HG03342 (cell line): ENCODE data around the gene NR5A2.

Experiments
- ATAC-seq: cut with Tn5 transposase; IDR thresholded peaks from one replicate; pipeline ENCODE4 v1.9.1; 2021; ENCODE audit warnings: mild to moderate bottlenecking, moderate library complexity; ENCODE audit not compliant: unreplicated experiment

NR5A2 gene

DNA sequence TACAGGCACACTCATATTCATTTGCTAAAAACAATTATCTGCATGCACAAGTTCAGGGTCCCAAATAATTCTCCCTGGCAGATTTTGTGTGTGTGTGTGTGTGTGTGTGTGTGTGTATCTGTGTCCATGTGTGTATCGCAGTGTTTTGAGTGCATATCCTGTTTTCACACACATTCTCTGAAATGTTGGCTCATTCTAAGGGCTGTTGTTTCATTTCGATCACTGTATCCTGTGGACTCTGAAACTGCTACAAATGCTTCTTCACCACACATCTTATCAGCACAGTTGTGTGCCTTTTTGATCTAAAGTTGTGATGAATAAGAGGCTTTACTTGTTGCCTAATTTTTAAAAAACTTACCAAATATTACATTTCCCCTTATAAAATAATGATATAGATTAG is 34.6 kb downstream of the NR5A2 start:
- no peak for ATAC-seq

DNA sequence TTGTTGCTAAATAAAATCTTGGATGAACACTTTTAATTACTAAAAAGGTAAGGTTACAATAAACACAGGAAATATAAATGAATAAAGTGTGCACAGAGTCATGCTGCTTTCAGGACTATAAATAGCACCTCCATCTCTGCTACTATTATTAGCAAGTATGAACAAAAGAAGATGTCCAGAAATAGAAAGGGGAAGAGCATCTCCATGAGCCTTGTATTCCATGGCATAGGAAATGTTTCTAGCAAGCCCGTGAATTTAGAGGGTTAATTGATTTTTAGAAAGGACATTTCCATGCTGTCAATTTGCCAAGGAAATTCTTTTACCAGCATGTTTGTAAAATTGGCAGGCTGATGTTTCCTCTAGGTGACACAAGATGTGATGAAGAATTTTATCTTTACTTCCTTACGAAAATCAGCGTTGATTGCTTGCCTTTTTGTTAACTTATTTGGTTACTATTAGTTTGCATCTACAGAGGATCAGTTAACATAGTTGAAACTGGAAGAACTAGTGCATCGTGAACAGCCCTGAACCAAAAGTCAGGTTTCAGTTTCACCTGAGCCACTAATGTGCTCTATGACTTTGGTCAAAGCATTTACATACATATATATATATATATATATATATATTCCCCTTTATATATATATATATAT is 45.3 kb downstream of the NR5A2 start:
- ATAC-seq, result peak; percentile 98

DNA sequence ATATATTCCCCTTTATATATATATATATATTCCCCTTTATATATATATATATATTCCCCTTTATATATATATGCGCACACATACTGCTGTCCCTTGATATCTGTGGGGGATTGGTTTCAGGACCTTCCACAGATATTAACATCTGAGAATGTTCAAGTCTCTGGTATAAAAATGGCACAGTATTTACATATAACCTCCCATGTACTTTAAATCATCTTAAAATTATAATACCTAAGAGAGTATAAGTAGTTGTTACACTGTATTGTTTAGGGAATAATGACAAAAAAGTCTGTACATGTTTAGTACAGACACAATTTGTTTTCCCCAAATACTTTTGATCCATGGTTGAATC is 45.8 kb downstream of the NR5A2 start:
- ATAC-seq, result peak; percentile 22

DNA sequence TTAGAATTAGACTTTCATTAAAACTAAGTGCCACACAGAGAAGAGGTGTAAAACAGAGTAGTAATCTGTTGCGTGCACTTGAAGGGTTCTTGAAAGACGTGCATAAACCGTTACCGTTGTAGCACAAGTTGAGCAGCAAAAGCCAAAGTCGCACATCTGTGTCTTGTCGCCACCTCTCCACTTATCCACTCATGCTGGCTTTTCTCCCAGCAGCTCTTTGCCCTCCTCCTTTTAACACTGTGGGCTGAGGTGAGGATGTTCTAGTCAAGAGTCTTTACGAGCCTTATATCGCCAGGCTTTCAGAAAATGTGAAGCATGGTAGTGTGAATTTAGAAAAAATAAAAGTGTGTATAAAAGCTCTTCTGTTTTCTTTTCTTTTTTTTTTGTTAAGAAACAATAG is 48.0 kb downstream of the NR5A2 start:
- no peak for ATAC-seq

DNA sequence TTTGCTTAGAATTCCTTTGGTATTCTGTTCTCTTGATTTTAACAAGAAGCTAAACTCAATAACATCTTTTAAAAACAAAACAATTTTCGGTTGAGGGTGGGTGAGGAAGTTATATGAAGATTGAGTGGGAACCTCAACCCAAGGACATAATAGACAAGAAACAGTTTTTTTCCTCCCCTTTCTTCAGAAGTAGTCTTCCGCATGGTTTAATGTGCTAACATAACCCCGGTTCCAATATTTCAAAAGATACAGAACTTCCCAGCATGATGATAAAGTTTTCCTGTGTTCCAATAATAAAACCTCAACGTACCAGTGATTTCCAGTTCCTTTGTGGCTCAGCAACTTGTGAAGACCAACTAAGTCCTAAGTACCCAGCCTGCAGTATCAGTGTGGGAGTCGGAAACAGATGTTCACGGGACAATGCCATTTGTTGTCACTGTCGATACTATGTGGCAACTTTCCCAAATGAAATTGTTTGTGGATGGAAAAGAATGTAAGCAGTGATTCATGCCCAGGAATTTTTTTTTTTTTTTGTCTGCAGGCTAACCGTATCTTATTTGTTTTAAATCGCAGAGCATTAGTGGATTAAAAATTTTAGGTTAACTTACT is 48.5 kb downstream of the NR5A2 start:
- ATAC-seq, result no peak

DNA sequence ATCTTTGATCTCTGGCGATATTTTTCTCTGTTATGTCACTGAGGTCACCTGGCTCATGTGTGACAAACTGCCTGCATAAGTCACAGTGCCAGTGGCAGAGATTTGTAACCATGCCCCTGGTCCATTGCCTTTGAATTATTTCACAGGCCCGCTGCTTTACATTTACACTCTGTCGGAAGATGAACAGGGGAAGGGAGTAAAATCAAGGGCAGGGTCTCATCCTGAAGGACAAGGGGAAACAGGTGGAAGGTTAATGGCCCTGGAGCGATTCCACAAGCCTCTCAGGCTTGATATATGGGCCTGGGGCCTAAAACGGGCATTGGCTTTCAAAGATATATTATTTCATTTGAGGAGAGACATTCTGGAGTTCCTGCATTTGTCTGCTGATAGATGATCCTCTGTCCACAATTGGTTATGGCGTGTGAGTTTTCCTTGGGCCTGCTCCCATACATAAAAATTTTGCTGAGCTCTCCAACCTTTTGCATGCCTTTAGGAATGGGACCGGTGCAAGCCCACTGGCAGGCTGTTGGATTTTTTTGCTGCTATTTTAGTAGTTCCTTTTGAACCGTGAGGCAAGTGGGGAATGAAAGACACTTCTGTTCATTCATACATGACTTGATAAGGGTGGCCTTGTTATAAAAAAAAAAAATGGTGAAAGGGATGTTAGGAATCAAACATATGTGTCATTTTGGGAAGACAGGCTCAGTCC is 51.9 kb downstream of the NR5A2 start:
- no peak for ATAC-seq

DNA sequence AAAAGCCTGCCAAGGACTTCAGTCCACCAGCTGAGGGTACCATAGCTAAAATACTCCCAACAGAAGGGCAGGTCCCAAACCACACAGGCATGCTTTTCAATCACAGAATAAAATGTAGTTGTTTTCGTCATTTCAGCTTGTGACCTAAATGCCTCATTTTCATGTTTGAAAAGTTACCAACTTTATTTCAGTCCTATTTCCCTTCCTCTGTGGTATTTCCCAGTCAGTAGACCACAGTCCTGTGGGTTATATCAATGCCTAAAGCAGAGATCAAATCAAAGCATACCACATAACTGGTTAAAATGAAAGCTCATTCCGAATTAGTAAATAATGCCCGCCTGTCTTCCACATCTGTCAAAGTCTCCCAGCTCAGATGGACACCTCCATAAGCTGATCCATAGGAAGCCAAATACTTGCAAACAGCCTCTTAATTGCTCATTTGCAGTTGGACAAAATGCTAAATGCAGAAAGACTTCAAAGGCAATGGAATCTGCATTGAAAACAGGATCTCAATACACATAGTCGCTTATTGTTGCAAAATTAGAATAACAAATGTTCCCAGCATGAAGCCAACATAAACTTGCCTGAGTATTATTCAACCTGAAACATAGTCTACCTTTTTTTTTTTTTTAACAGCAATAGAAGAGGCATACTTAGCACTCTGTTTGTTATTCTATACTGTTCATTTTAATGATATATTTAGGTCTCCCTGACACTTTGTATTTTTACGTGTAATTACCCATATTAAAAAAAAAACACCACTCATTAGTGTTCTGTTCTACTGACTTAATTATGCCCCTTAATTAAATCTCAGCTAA is 53.9 kb downstream of the NR5A2 start:
- no peak for ATAC-seq

DNA sequence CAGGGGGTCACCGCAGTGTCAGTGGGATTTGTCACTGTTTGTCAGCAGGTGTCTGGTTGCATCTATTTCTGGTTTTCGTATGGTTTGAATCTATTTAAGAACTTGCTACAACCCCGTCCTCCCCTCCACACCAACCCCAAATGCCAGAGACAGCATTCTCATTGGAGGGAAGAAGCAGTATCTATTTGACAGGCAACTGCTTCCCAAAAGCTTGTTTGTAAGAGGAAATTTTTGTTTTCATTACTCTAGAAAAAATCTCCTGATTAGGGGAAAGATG is 54.4 kb downstream of the NR5A2 start:
- ATAC-seq, result no peak

DNA sequence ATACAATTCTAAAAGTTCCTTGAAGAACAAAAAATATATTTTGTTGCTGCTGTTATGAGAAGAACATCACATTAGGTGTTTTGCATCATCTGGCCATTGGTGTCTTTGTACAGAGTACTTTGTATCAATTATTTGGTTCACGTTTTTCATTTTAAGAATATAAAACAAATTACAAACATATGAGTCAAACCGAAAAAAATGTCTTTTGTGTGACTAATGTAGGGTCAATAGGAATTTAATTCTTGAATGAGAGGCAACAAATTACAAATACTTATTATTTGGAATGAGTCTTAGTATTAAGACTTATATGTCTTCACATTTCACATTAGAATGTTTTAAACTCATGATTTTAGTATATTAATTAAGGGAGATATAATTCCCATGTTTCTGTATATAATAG is 54.8 kb downstream of the NR5A2 start:
- ATAC-seq, result no peak

DNA sequence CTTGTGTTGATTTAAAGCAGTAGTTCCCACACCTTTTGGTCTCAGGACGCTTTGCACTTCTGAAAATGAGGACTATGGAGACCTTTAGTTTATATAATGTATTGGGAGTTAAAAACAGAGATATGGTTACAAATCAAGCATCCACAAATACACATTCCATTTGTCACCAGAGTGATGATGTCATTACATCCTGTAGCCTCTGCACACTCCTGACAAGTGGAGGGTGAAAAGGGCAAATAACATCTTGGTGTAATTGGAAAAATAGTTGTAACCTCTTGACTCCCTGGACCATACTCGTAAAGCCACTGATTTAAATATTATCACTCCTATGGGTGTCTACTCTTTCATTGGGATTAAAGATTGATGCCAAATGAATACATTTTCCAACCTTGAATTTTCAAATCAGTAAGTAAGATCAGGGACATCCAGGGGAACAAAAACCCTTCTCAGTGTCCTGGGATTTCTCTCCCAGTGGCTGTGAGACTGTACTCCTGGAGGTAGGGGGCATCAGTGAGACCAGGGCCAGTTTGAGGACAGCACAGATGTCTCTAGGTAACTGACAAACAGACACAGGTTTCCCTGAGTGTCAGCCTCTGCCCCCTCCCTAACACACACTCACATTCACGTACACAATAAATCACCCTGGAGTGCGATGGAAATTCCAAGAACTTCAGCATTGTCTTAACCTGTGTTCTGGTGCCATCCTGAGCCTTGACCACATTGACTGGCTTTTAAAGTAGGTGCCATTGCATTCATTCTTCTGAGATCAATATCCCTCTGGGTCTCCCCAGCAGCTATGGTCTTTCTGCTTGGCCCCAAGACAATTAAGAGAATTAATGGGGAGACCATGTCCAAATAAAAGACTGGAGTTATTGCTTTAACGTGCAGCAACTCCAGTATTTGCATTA is 63.0 kb downstream of the NR5A2 start:
- ATAC-seq, result no peak

DNA sequence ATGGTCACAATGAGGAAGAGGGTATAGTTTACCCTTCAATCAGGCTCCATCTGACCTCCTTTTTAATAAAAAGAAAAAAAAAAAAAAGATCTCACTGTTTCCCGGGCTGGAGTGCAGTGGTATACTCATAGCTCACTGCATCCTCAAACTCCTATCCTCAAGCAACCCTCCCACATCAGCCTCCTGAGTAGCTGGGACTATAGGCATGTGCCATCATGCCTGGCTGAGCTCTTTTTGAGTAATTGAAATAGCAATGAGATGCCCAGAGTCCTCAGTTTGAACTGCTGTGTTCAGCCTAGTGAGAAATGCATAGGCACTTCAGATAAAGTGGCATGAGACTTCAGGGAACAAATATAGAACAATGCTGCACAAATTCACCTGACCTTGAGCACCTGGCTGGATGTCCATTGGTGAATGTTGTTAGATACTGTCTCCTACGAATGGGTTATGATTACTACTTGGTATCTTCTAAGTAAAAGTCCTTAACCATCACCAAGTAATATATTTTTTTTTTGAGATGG is 67.6 kb downstream of the NR5A2 start:
- no peak for ATAC-seq

DNA sequence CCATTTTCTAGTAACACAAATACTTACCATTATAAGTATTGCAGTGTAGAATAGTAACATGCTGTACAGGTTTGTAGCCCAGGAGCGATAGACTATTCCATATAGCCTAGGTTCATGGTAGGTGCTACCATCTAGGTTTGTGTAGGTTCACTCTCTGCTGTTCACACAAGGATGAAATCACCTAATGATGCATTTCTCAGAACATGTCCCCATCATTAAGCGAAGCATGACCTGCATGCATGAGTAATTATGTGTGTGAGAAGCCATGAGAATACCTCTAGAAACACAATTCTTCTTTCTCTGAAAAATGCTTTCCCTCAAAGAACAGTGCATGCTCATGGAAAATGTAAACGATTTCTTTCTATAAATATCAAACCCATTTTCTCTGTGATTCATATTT is 69.3 kb downstream of the NR5A2 start:
- ATAC-seq, result no peak

DNA sequence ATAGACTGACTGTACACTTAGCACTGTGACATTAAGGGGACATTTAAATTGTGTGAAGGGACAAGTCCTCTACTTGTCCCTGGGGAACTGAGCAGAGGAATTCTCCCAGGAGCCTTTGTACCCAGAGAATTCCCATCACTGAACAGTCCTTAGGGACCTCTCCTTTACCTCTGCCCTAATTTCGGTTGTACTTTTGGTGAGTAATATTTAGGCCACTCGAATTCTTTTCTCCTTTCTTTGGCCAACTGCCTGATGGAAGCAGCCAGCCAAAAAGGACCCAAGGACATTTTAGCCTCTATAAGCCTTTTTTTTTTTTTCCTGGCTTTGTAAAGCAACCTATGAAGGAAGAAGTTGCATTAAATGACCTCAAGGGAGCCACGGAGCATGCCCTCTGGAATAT is 71.5 kb downstream of the NR5A2 start:
- ATAC-seq, result no peak

DNA sequence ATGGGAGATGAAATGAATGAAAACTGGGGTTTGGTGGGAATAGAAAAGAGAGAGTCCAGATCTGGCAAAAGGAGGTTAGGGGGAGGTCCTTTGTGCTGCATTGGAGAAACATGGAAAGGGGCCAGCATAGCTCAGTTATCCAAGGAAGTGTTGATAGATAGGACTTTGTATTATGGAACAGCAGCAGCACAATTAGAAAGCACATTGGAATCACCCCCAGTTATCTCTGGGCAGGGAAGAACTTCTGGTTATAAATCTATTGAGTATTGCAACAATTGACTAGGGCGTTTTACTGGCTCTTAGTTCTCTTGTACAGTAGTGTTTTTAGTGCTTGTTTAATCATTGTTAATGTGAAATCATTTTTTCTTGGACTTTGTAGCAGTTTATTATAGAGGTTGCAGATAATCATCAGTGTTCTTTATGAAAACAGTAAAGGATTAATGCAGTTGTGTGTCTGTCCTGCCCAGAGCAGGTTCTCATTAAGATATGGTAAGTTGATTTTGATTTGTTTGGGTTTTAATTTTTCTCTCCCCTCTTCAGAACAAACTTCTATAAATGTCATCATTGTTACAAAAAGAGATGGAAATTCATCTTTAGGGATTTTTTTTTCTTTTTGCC is 76.6 kb downstream of the NR5A2 start:
- no peak for ATAC-seq

DNA sequence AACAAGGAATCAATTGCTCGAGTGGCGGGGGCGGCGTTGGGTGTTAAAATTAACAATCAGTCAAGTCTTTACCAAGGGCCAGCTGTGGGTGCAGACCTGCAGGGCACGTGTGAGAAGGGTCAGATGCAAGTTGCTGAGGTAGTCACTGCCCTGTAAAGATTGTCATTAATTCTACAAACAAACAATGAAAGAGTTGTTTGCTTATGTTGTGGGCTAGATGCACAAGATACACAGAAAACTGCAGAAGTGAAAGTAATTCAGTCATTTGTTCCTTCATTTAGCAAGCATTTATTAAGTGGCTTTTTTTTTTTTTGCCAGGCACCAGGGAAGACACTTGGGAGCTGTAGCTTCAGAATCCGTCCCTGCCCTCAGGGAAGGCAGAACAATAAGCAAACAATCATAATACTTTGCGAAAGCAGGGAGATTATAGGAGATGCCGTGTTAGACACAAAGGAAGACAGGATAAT is 79.5 kb downstream of the NR5A2 start:
- no peak for ATAC-seq

DNA sequence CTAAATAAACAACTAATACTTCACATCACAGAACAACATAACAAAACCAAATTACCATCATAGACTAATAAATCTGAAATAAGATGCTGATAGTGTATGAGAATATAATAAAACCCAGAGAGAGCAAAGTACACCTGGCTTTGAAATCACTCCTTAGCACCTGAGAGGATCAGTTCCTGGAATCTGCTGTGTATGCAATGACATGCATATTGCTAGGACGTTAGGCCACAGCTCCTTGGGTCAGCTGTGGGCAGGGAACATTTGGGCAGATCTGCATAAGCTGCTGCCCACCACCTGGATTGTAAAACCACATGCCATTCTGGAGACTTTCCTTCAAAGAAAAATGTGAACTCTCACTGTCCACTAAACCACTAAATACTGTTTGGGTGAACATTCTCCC is 81.1 kb downstream of the NR5A2 start:
- ATAC-seq, result no peak

DNA sequence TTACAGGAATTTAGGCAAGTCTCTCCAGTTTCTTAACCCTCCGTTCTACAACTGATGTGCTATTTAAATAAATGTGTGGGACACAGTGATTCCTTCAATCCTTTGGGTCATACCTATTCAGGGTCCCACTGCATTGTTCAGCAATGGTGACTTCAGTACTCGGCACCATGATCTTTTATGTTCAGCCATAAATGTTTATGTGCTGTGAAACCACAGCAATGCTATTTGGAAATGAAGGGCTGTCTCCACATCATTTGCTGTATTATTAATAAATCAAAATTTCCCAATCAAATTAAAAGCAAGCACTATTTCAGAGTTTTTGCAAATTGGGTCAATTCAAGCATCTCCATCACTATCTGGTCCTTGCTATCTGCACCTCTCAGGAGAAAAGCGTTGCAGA is 84.8 kb downstream of the NR5A2 start:
- no peak for ATAC-seq

DNA sequence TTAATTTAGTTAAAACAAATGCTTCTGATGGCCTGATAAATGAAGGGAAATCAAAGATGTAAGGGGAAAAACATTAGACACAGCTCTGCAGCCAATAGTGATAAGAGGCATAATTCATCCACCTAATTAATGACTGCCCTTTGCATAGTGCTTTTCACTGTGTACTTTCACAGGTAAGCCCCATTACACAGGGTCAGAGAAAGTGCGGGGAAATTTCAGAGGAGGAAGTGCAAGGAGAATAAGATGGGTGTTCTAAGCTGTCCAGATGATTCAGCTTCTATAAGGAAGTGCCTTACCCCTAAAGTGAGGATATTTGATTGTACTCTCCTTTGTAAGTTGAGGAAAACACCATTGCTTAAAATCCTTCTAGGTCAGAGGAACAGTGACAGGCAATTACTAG is 88.0 kb downstream of the NR5A2 start:
- ATAC-seq, result no peak

DNA sequence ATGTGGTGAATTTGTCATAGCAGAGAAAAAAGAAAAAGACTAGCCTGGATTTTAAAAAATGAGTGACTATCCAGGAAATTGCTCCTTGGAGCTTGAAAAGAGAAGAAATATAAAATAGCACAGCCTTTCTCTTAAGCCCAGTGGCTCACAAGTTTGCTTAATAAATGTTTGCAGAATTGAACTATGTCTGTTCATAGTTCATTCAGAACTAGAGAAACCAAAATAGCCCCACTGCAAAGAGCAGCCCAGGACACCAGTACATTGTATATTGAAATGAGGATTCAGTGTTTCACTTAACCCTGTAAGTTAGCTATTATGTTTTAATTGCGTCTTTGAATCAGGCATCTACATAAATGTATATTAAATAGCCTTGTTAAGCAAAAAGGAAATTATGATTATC is 88.8 kb downstream of the NR5A2 start:
- no peak for ATAC-seq
